OCI-LY7 (cell line): Measurements from ENCODE around the gene ATP5F1C.

Experiments used
- CTCF ChIP-seq: fragments of 200-600 bp; sonication (generic); conservative IDR thresholded peaks from 2 replicates; pipeline ENCODE4 v1.5.1; 2014; ENCODE audit warnings: mild to moderate bottlenecking, antibody characterized with exemption, low read length, moderate library complexity, mixed read lengths
- EZH2phosphoT487 ChIP-seq: fragments of 200-600 bp; sonication (generic); IDR thresholded peaks from 2 replicates; pipeline ENCODE4 v1.6.1; 2018; ENCODE audit warnings: low read depth, borderline replicate concordance, mild to moderate bottlenecking, mixed run types, antibody characterized with exemption, low read length, moderate library complexity, mixed read lengths

GRCh38 chr10:7857262-7857661, 69.3 kb downstream of the ATP5F1C start:
- TF ChIP-seq CTCF = no peak
- no peak for TF ChIP-seq EZH2phosphoT487
